Uterus (tissue), 4 donors: ENCODE measurements around the gene KCNK6. TPM values are rescaled to one million over a fixed set of nuclear protein-coding genes. Genes with fewer than 3 reads are reported as not detected.

Experiments used
- DNase-seq, 2 donors: peaks; one replicate each; pipeline ENCODE4 v3.0.0-alpha.2; 2019 to 2020
- H3K27ac ChIP-seq, 2 donors: fragments of 200-600 bp; sonication (generic); 1 replicate in 1 of 2; 2 replicates in 1 of 2; pipeline ENCODE4 v1.5.1; 2016 to 2018
- H3K27me3 ChIP-seq, 2 donors: fragments of 200-600 bp; sonication (generic); one replicate each; pipeline ENCODE4 v1.5.1; 2018 to 2019; ENCODE audit warnings: control low read depth in 1 of 2
- H3K36me3 ChIP-seq, 2 donors: fragments of 200-600 bp; sonication (generic); one replicate each; pipeline ENCODE4 v1.5.1; 2019; ENCODE audit warnings: control low read depth in 1 of 2
- H3K4me1 ChIP-seq, 2 donors: fragments of 200-600 bp; sonication (generic); one replicate each; pipeline ENCODE4 v1.5.1; 2018 to 2019; ENCODE audit warnings: control low read depth in 1 of 2
- H3K4me3 ChIP-seq, 2 donors: fragments of 200-600 bp; sonication (generic); 1 replicate in 1 of 2; 2 replicates in 1 of 2; pipeline ENCODE4 v1.5.1; 2018 to 2019; ENCODE audit warnings: mild to moderate bottlenecking in 1 of 2
- H3K9me3 ChIP-seq, 2 donors: fragments of 200-600 bp; sonication (generic); one replicate each; pipeline ENCODE4 v1.5.1; 2019; ENCODE audit warnings: control low read depth in 1 of 2
- CTCF ChIP-seq, 4 experiments: fragments of 200-600 bp in 2 of 4; fragments of 450-650 bp in 2 of 4; sonication (generic) in 2 of 4; IDR thresholded peaks; one replicate each; pipeline ENCODE4 v1.5.1; 2016 to 2019; ENCODE audit warnings: antibody characterized with exemption in 4 of 4, mild to moderate bottlenecking in 2 of 4, moderate library complexity in 1 of 4
- POLR2A ChIP-seq, 2 donors: fragments of 450-650 bp; IDR thresholded peaks; one replicate each; pipeline ENCODE4 v1.6.1; 2016; ENCODE audit warnings: antibody characterized with exemption in 2 of 2, mild to moderate bottlenecking in 1 of 2, moderate library complexity in 1 of 2
- intact Hi-C: fragments of 100-400 bp; cut with DNase I; formaldehyde crosslinking; loops from one replicate; pipeline ENCODE4 v1.15.1; 2023; ENCODE audit warnings: low total_unique reads
- total RNA-seq, 4 donors: library from RNA; depleted of rRNA in 3 of 4; stranded (reverse); fragments of >200 nt in 3 of 4; gene quantifications; one replicate each; pipeline versions ENCODE4 v1.1.0 to v1.2.4, GENCODE V29; 2014 to 2023
- donor health status: DM: yes; HTN: yes; CAD: no.

KCNK6 gene
- total RNA-seq, 4 donors from 2014 or later: 0.59 to 60.6 (median 4.3) TPM

GRCh38 chr19:38315657-38316476, 3.8 kb upstream of the KCNK6 start, which contains the start of gene YIF1B:
Gene YIF1B, minus strand, starts transcription at chr19:38315947. Its CDS starts 30 bp downstream, at chr19:38315917.
- intact Hi-C loops: no loop called here
- Histone ChIP-seq H3K27me3 (peaks cover 0 to 3% of the 10 kb centered on the region in 2 donors), H3K4me3 (peak within 1 kb of the TSS; percentile 66), H3K9me3 (no peaks in the 10 kb centered on the region), H3K4me1 (peaks cover 0 to 5% of the 10 kb centered on the region in 2 donors), H3K36me3 (no peaks in the 10 kb centered on the region), H3K27ac (peak within 1 kb of the TSS; percentile 80 to 87)
- DNase-seq: peak; percentile 96 to 97
- peak; percentile 28 to 43 for TF ChIP-seq POLR2A (IDR thresholded peaks at IDR 0.05)
- TF ChIP-seq CTCF (IDR thresholded peaks at IDR 0.05): peak in 1 of 4 experiments; percentile 7

- no peak for TF ChIP-seq CTCF (IDR thresholded peaks at IDR 0.05)
- no peak for TF ChIP-seq POLR2A (IDR thresholded peaks at IDR 0.05)
- DNase-seq: no peak
- no peaks in the 10 kb centered on the region for H3K36me3 ChIP-seq
- H3K27me3 ChIP-seq: peaks cover 0 to 3% of the 10 kb centered on the region in 2 donors
- H3K4me3 ChIP-seq: peak overlapping the region; percentile 66
- H3K27ac ChIP-seq: peak overlapping the region; percentile 80 to 87
- peaks cover 0 to 10% of the 10 kb centered on the region in 2 donors for H3K4me1 ChIP-seq
- intact Hi-C loops: no loop called here
- no peaks in the 10 kb centered on the region for H3K9me3 ChIP-seq
Measured at GRCh38 chr19:38316477-38317067, 3.1 kb upstream of the KCNK6 start.

- Histone ChIP-seq H3K4me1 (peaks cover 0 to 10% of the 10 kb centered on the region in 2 donors), H3K36me3 (no peaks in the 10 kb centered on the region), H3K4me3 (no peak overlapping the region), H3K9me3 (no peaks in the 10 kb centered on the region), H3K27me3 (peaks cover 0 to 3% of the 10 kb centered on the region in 2 donors), H3K27ac (peak overlapping the region in 1 of 2 donors; percentile 80)
- intact Hi-C loops: no loop called here
- TF ChIP-seq CTCF (IDR thresholded peaks at IDR 0.05) (no peak), POLR2A (IDR thresholded peaks at IDR 0.05) (no peak)
- DNase-seq: no peak
Measured at GRCh38 chr19:38317104-38317612, 2.5 kb upstream of the KCNK6 start.

GRCh38 chr19:38318660-38319059, 985 bp upstream of the KCNK6 start:
- no peak overlapping the region for H3K4me3 ChIP-seq
- DNase-seq: peak; percentile 33 to 66
- TF ChIP-seq POLR2A (IDR thresholded peaks at IDR 0.05) (no peak), CTCF (IDR thresholded peaks at IDR 0.05) (no peak)
- intact Hi-C loops: no loop called here
- H3K27ac ChIP-seq: peak overlapping the region; percentile 3 to 68
- no peaks in the 10 kb centered on the region for H3K9me3 ChIP-seq
- H3K27me3 ChIP-seq: peaks cover 0 to 3% of the 10 kb centered on the region in 2 donors
- peaks cover 0 to 14% of the 10 kb centered on the region in 2 donors for H3K4me1 ChIP-seq
- no peaks in the 10 kb centered on the region for H3K36me3 ChIP-seq

GRCh38 chr19:38320969-38321339, 1.3 kb downstream of the KCNK6 start:
- H3K27ac ChIP-seq: peak overlapping the region; percentile 68 to 69
- no peaks in the 10 kb centered on the region for H3K27me3 ChIP-seq
- intact Hi-C loops: loop anchor here (2.0 kb wide), 1 partner anchor 68 kb away; no protein-coding TSS in a partner anchor
- no peaks in the 10 kb centered on the region for H3K9me3 ChIP-seq
- peak overlapping the region; percentile 49 to 54 for H3K4me3 ChIP-seq
- no peak for DNase-seq
- no peak for TF ChIP-seq POLR2A (IDR thresholded peaks at IDR 0.05)
- no peak for TF ChIP-seq CTCF (IDR thresholded peaks at IDR 0.05)
- H3K36me3 ChIP-seq: no peaks in the 10 kb centered on the region
- peaks cover 0 to 9% of the 10 kb centered on the region in 2 donors for H3K4me1 ChIP-seq
